ENCODE results near the gene UNC13A. TPM values are rescaled to one million over a fixed set of nuclear protein-coding genes. Genes with fewer than 3 reads are reported as not detected.
"Not testable (repeated sequence)": the region's sequence is repeated elsewhere in the genome, so short reads cannot be mapped to it uniquely, and the experiment has no call there.

Gene UNC13A
- polyA plus RNA-seq, 1 donor, result 0.10 TPM

DNA sequence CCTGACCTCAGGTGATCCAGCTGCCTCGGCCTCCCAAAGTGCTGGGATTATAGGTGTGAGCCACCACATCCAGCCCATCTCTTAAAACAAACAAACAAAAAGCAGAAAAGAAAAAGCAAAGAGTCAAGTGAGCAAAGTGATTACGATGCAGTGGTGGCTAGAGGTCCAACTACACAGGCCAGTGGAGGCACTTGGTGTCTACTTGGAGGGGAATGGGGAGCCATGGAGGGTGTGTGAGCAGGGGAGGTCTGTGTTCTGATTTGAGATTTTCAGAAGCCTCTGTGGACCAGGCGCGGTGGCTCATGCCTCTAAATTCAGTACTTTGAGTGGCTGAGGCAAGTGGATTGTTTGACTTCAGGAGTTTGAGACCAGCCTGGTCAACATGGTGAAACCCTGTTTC, 126.1 kb downstream of the UNC13A start:
- no peak for DNase-seq

DNA sequence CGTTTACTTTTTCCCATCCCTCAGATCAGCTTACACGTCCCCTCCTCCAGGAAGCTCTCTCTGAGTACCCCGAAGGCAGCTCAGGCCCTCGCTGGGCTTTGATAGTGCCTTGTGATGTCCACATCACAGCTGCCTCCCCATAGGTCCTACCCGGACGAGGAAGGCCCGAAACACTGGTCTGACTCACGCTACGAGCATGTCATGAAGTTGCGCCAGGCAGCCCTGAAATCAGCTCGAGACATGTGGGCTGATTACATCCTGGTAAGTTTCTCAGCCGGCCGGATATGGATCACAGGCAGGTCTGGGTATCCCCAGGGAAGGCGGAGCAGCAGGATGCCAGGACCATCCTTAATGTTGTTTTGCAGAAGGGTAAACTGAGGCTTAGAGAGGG, 128.0 kb downstream of the UNC13A start:
- DNase-seq, result no peak

DNA sequence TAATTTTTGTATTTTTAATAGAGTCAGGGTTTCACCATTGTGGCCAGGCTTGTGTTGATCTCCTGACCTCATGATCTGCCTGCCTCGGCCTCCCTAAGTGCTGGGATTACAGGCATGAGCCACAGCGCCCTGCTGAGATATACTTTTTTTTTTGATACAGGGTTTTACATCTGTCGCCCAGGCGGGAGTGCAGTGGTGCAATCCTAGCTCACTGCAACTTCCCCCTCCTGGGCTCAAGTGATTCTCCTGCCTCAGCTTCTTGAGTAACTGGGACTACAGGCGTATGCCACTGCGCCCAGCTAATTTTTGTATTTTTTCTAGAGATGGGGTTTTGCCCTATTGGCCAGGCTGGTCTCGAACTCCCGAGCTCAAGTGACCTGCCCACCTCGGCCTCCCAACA, 130.7 kb downstream of the UNC13A start:
- DNase-seq, result no peak

DNA sequence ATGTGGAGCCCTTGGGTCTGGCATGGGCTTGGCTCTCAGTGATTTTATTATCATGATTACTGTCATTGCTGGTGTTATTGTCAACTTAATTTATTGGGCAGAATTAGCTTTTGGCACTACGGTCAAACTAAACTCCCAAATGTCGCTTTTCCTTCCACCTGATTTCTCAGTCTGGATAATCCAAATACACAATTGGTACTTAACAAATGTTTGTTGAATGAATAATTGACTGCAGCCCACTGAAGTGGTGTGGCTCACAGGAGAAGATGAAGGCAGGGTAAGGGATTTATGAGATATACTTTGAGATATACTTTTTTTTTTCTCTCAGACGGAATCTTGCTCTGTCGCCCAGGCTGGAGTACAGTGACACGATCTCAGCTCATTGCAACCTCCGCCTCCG, 131.2 kb downstream of the UNC13A start:
- DNase-seq, result no peak

DNA sequence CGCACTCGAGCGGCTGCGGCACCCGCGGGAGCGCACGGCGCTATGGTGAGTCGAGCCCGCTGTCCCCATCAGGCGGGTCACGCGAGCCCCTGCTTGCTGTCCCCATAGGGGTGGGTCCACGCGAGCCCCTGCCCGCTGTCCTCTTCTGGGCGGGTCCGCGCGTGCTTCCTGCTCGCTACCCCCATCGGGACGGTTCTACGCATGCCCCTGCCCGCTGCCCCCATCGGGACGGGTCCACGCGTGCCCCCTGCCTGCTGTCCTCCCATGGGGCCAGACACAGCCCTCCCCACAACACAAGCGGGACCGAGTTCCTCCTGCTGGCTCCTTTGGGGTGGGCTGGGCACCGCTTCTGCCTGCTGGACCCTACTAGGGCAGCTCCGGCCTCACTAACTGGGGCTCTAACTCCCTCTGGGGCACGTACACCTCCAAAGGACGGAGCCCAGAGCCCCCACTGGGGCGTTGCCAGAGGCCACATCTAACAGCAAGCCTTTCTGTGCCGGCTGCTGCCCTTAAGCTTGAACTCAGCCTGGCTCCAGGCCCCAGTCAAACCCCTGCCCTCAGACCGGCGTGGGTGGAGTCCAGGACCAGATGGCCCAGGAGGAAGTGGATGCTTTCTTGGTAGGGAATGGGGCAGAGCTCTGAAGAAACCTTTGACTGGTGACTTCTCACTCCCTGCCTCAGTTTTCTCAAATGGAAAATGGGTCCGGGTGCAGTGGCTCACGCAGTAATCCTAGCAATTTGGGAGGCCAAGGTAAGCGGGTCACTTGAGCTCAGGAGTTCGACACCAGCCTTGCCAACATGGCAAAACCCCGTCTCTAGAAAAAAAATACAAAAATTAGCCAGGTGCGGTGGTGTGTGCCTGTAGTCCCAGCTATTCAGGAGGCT, 132.0 kb downstream of the UNC13A start:
- no peak for DNase-seq

DNA sequence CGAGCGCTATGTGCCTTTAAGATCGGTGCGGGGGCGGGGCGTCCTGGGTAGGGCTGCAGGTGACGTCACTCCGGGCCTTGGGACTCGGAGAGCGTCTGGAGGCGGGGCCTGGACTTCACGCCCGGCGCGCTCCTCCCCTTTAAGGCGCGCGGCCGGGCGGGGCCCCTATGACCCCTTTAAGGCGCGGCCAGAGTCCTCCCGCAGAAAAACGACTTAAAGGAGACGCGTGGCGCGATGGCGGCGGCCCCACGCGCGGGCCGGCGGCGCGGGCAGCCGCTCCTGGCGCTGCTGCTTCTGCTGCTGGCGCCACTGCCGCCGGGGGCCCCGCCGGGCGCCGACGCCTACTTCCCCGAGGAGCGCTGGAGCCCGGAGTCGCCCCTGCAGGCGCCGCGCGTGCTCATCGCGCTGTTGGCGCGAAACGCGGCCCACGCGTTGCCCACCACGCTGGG, 132.7 kb downstream of the UNC13A start, which contains the start of gene COLGALT1:
Gene COLGALT1 (plus strand): TSS at position 170 of the 449 bp plus-strand sequence. CDS start 65 bp downstream, at position 235.
- DNase-seq, result peak; percentile 97

DNA sequence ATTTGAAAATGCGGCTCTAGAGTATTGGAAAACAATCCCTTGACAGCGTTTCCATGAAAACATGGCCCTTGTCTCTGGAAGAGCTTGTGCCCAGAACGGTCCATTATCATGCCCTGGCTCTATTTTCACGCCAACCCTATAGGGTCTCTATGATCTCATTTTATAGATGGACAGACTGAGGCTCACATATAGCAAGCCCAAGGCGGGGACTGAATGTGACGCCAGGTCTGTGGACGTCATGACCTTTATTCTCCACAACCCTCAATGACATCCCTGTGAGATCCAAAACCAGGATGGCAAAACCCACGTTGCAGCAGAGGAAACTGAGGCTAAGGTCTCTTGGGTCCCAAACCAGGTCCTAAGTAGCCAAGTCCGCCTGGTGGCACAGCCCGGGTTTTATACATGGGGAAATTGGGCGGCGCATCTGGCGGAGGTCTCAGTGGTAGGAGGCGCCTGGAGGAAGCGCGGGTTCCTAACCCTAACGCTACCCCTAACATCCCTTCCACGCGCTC, 133.1 kb downstream of the UNC13A start:
- DNase-seq, result no peak

DNA sequence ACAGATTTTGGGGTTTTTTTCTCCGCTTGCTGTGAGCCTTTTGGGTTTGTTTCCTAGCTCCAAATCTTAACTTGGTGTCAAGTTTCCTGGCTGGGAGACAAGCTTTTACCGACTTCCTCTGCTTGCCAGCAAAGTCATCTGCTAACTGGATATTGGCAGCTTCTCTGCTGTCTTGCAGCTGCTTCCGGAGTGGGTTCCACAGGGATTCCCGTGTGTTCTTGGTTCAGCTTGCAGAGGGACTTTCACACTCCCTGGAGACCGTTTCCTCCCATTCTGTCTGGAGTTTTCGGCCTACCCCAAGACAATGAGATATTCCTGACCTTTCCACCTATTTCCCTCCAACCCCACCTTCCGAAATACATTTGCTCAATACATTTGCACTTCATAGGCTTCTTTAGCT, 134.9 kb downstream of the UNC13A start:
- DNase-seq, result peak; percentile 88

DNA sequence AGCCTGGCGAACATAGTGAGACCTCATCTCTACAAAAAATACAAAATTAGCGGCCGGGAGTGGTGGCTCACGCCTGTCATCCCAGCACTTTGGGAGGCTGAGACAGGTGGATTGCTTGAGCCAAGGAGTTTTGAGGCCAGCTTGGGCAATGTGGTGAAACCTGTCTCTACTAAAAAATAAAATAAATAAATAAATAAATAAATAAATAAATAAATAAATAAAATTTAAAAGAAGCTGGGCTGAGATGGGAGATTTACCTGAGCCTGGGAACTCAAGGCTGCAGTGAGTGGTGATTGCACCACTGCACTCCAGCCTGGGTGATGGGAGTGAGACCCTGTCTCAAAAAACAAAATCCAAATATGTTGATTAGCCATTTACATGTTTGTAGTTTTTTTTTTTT, 135.4 kb downstream of the UNC13A start:
- not testable (repeated sequence) for DNase-seq

Other genes with a start within 250 kb of the UNC13A start
- gene TMEM221, start 239.7 kb downstream of the UNC13A start, polyA plus RNA-seq (ENCODE audit: insufficient read length), result 1.5 TPM
- not detected for gene NXNL1, start 227.4 kb downstream of the UNC13A start, polyA plus RNA-seq (ENCODE audit: insufficient read length)
- 23.4 TPM for gene SLC27A1, start 217.8 kb downstream of the UNC13A start, polyA plus RNA-seq (ENCODE audit: insufficient read length)
- 62.4 TPM for gene PGLS, start 176.7 kb downstream of the UNC13A start, polyA plus RNA-seq (ENCODE audit: insufficient read length)
- 82.0 TPM for gene COLGALT1, start 132.7 kb downstream of the UNC13A start, polyA plus RNA-seq (ENCODE audit: insufficient read length)
- 43.6 TPM for gene MAP1S, start 31.1 kb upstream of the UNC13A start, polyA plus RNA-seq (ENCODE audit: insufficient read length)
- gene FCHO1, start 63.1 kb upstream of the UNC13A start, polyA plus RNA-seq (ENCODE audit: insufficient read length), result 1.2 TPM
- gene B3GNT3, start 106.8 kb upstream of the UNC13A start, polyA plus RNA-seq (ENCODE audit: insufficient read length), result 0.14 TPM
- not detected for gene INSL3, start 133.2 kb upstream of the UNC13A start, polyA plus RNA-seq (ENCODE audit: insufficient read length)
- 3.7 TPM for gene JAK3, start 159.6 kb upstream of the UNC13A start, polyA plus RNA-seq (ENCODE audit: insufficient read length)
- 2,715 TPM for gene RPL18A, start 171.6 kb upstream of the UNC13A start, polyA plus RNA-seq (ENCODE audit: insufficient read length)
- 0.05 TPM for gene SLC5A5, start 183.6 kb upstream of the UNC13A start, polyA plus RNA-seq (ENCODE audit: insufficient read length)
- 72.0 TPM for gene CCDC124, start 244.7 kb upstream of the UNC13A start, polyA plus RNA-seq (ENCODE audit: insufficient read length)

All from hindlimb muscle (tissue), 1 donor.